T-helper 2 cell treated with Interferon-gamma antibody and Interleukin-4, amounts not matched to agents 5 μg/mL and 100 μg/mL, for 36 hours (primary cell): ENCODE data around the gene SMIM35.
"Not testable (repeated sequence)": the region's sequence is repeated elsewhere in the genome, so short reads cannot be mapped to it uniquely, and the experiment has no call there.

Experiments
- DNase-seq: peaks from one replicate; pipeline ENCODE4 v3.0.0; 2021; ENCODE audit warnings: low spot score
- H3K27ac Mint-ChIP-seq: one replicate; pipeline ENCODE4 v1.8.0; 2021; ENCODE audit warnings: mild to moderate bottlenecking, mixed read lengths
- H3K27me3 Mint-ChIP-seq: one replicate; pipeline ENCODE4 v1.8.0; 2021; ENCODE audit warnings: low read depth, mixed read lengths
- H3K36me3 Mint-ChIP-seq: one replicate; pipeline ENCODE4 v1.8.0; 2021; ENCODE audit warnings: low read depth, mixed read lengths
- H3K4me1 Mint-ChIP-seq: one replicate; pipeline ENCODE4 v1.8.0; 2021; ENCODE audit warnings: low read depth, mixed read lengths
- H3K4me3 Mint-ChIP-seq: one replicate; pipeline ENCODE4 v1.8.0; 2022; ENCODE audit warnings: mild to moderate bottlenecking, moderate library complexity, mixed read lengths
- H3K9me3 Mint-ChIP-seq: one replicate; pipeline ENCODE4 v1.8.0; 2021; ENCODE audit warnings: mixed read lengths

Gene SMIM35

GRCh38 chr11:118062181-118062580 lies 24.6 kb downstream of the SMIM35 start:
- not testable (repeated sequence) for H3K27ac Mint-ChIP-seq, H3K27me3 Mint-ChIP-seq, DNase-seq, H3K9me3 Mint-ChIP-seq, H3K36me3 Mint-ChIP-seq, H3K4me1 Mint-ChIP-seq, H3K4me3 Mint-ChIP-seq

GRCh38 chr11:118061586-118062125 lies 25.1 kb downstream of the SMIM35 start:
- Mint-ChIP-seq H3K4me1 (peaks cover 2% of the 10 kb centered on the region), H3K9me3 (no peaks in the 10 kb centered on the region), H3K36me3 (no peaks in the 10 kb centered on the region), H3K4me3 (no peak overlapping the region), H3K27me3 (peaks cover 8% of the 10 kb centered on the region), H3K27ac (no peak overlapping the region)
- DNase-seq = no peak

- Mint-ChIP-seq H3K27ac (no peak overlapping the region), H3K27me3 (peaks cover 8% of the 10 kb centered on the region), H3K4me3 (no peak overlapping the region), H3K36me3 (no peaks in the 10 kb centered on the region), H3K4me1 (peaks cover 2% of the 10 kb centered on the region), H3K9me3 (no peaks in the 10 kb centered on the region)
- DNase-seq = no peak
Measured at GRCh38 chr11:118060869-118061268, 25.9 kb downstream of the SMIM35 start.

- no peak for DNase-seq
- Mint-ChIP-seq H3K27ac (no peak overlapping the region), H3K27me3 (peaks cover 8% of the 10 kb centered on the region), H3K36me3 (no peaks in the 10 kb centered on the region), H3K9me3 (no peaks in the 10 kb centered on the region), H3K4me3 (no peak overlapping the region), H3K4me1 (no peaks in the 10 kb centered on the region)
Measured at GRCh38 chr11:118060081-118060661, 26.6 kb downstream of the SMIM35 start.

- no peak overlapping the region for H3K4me3 Mint-ChIP-seq
- H3K27me3 Mint-ChIP-seq = peaks cover 8% of the 10 kb centered on the region
- H3K9me3 Mint-ChIP-seq = no peaks in the 10 kb centered on the region
- no peaks in the 10 kb centered on the region for H3K36me3 Mint-ChIP-seq
- DNase-seq = no peak
- no peaks in the 10 kb centered on the region for H3K4me1 Mint-ChIP-seq
- no peak overlapping the region for H3K27ac Mint-ChIP-seq
Measured at GRCh38 chr11:118059246-118059940, 27.4 kb downstream of the SMIM35 start.

GRCh38 chr11:118058311-118059245 lies 28.2 kb downstream of the SMIM35 start:
- Mint-ChIP-seq H3K9me3 (no peaks in the 10 kb centered on the region), H3K4me3 (no peak overlapping the region), H3K36me3 (no peaks in the 10 kb centered on the region), H3K4me1 (no peaks in the 10 kb centered on the region), H3K27ac (no peak overlapping the region), H3K27me3 (peaks cover 6% of the 10 kb centered on the region)
- no peak for DNase-seq

- Mint-ChIP-seq H3K27ac (no peak overlapping the region), H3K36me3 (no peaks in the 10 kb centered on the region), H3K9me3 (no peaks in the 10 kb centered on the region), H3K27me3 (peaks cover 6% of the 10 kb centered on the region), H3K4me3 (no peak overlapping the region), H3K4me1 (peaks cover 7% of the 10 kb centered on the region)
- no peak for DNase-seq
Measured at GRCh38 chr11:118057251-118058145, 29.3 kb downstream of the SMIM35 start.

GRCh38 chr11:118056806-118057205 lies 30.0 kb downstream of the SMIM35 start:
- DNase-seq = no peak
- no peaks in the 10 kb centered on the region for H3K36me3 Mint-ChIP-seq
- peaks cover 6% of the 10 kb centered on the region for H3K27me3 Mint-ChIP-seq
- H3K4me3 Mint-ChIP-seq = no peak overlapping the region
- H3K27ac Mint-ChIP-seq = no peak overlapping the region
- no peaks in the 10 kb centered on the region for H3K9me3 Mint-ChIP-seq
- peaks cover 14% of the 10 kb centered on the region for H3K4me1 Mint-ChIP-seq

- Mint-ChIP-seq H3K27me3 (peaks cover 6% of the 10 kb centered on the region), H3K27ac (no peak overlapping the region), H3K4me3 (no peak overlapping the region), H3K9me3 (no peaks in the 10 kb centered on the region), H3K4me1 (peaks cover 22% of the 10 kb centered on the region), H3K36me3 (no peaks in the 10 kb centered on the region)
- DNase-seq = no peak
Measured at GRCh38 chr11:118055966-118056365, 30.8 kb downstream of the SMIM35 start.

- no peak overlapping the region for H3K27ac Mint-ChIP-seq
Measured at GRCh38 chr11:118054712-118055640, 31.8 kb downstream of the SMIM35 start.

GRCh38 chr11:118052581-118053206 lies 34.1 kb downstream of the SMIM35 start:
- Mint-ChIP-seq H3K4me1 (peaks cover 44% of the 10 kb centered on the region), H3K4me3 (peak overlapping the region; percentile 37)

More at GRCh38 chr11:118054712-118055640, 31.8 kb downstream of the SMIM35 start:
- no peak overlapping the region for H3K4me3 Mint-ChIP-seq
- peaks cover under 1% of the 10 kb centered on the region for H3K36me3 Mint-ChIP-seq
- DNase-seq = no peak
- no peaks in the 10 kb centered on the region for H3K9me3 Mint-ChIP-seq
- peaks cover 6% of the 10 kb centered on the region for H3K27me3 Mint-ChIP-seq
- peaks cover 30% of the 10 kb centered on the region for H3K4me1 Mint-ChIP-seq

More at GRCh38 chr11:118052581-118053206, 34.1 kb downstream of the SMIM35 start:
- Mint-ChIP-seq H3K27ac (peak overlapping the region; percentile 96), H3K27me3 (peaks cover 6% of the 10 kb centered on the region), H3K36me3 (peaks cover 2% of the 10 kb centered on the region), H3K9me3 (no peaks in the 10 kb centered on the region)
- no peak for DNase-seq
